Measurements from ENCODE around the gene CTNNA2.

The CTNNA2 gene

DNA sequence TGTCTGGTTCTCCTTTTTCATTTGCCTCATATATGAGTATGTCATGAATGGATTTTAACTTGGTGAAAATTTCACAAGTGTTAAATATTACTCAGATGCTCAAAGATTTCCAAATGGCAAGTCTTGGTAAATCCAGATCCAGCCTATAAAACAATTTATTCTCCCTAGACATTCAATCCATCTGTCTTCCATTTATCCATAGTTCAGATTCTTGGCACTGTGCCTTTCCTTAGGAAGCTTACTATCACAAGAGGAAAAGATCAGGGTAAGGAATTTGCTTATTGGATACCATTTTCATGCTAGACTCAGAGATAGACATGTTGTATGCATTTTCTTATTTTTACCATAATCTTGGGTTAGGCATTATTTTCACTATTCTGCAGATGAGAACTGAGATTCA is 864.2 kb downstream of the CTNNA2 start:
- Histone ChIP-seq H3K9ac (ENCODE audit: low read length) (no peak overlapping the region), H3K4me1 (ENCODE audit: control insufficient read depth, insufficient read depth, low read length) (peaks cover 7% of the 10 kb centered on the region; the same call in 1 of the 2 replicates), H3K27ac (ENCODE audit: low read depth, low read length) (no peak overlapping the region), H3K9me3 (ENCODE audit: control insufficient read depth, insufficient read depth, low read depth, low read length) (no peaks in the 10 kb centered on the region), H3K27me3 (ENCODE audit: control insufficient read depth, insufficient read depth, low read length) (no peaks in the 10 kb centered on the region), H3K4me3 (ENCODE audit: low read depth, low read length) (no peak overlapping the region), H3K36me3 (ENCODE audit: control insufficient read depth, insufficient read depth, low read length) (no peaks in the 10 kb centered on the region)

DNA sequence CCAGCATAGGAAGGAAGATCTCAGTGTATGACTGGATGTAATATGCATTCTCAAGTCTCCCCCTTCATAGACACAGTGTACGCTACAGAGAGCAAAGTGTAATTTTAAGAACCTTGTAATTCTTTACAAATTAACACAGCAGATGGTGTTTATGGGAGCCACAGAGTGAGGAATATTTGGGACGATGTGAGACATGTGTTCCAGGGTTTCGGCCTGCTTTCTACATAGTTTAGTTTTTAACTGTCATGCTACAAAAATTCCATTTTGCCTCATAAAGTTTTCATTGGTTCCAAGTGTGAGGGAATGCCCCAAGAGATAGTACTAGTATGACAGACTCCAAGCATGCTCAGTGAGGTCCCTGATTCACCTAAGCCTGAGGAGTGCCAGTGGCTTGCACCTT is 867.9 kb downstream of the CTNNA2 start:
- no peak overlapping the region for H3K27ac ChIP-seq (ENCODE audit: low read depth, low read length)
- no peak overlapping the region for H3K9ac ChIP-seq (ENCODE audit: low read length)
- H3K4me1 ChIP-seq (ENCODE audit: control insufficient read depth, insufficient read depth, low read length): no peaks in the 10 kb centered on the region
- no peak overlapping the region for H3K4me3 ChIP-seq (ENCODE audit: low read depth, low read length)
- H3K36me3 ChIP-seq (ENCODE audit: control insufficient read depth, insufficient read depth, low read length): no peaks in the 10 kb centered on the region
- H3K9me3 ChIP-seq (ENCODE audit: control insufficient read depth, insufficient read depth, low read depth, low read length): no peaks in the 10 kb centered on the region
- no peaks in the 10 kb centered on the region for H3K27me3 ChIP-seq (ENCODE audit: control insufficient read depth, insufficient read depth, low read length)

GRCh38 chr2:80381666-80382065 is 868.8 kb downstream of the CTNNA2 start:
- Histone ChIP-seq H3K27ac (ENCODE audit: low read depth, low read length) (no peak overlapping the region), H3K4me1 (ENCODE audit: control insufficient read depth, insufficient read depth, low read length) (no peaks in the 10 kb centered on the region), H3K4me3 (ENCODE audit: low read depth, low read length) (no peak overlapping the region), H3K36me3 (ENCODE audit: control insufficient read depth, insufficient read depth, low read length) (no peaks in the 10 kb centered on the region), H3K9ac (ENCODE audit: low read length) (no peak overlapping the region), H3K9me3 (ENCODE audit: control insufficient read depth, insufficient read depth, low read depth, low read length) (no peaks in the 10 kb centered on the region), H3K27me3 (ENCODE audit: control insufficient read depth, insufficient read depth, low read length) (no peaks in the 10 kb centered on the region)

- Histone ChIP-seq H3K4me3 (ENCODE audit: low read depth, low read length) (no peak overlapping the region), H3K9me3 (ENCODE audit: control insufficient read depth, insufficient read depth, low read depth, low read length) (peaks cover 4% of the 10 kb centered on the region), H3K27me3 (ENCODE audit: control insufficient read depth, insufficient read depth, low read length) (no peaks in the 10 kb centered on the region), H3K4me1 (ENCODE audit: control insufficient read depth, insufficient read depth, low read length) (no peaks in the 10 kb centered on the region), H3K27ac (ENCODE audit: low read depth, low read length) (no peak overlapping the region), H3K9ac (ENCODE audit: low read length) (no peak overlapping the region), H3K36me3 (ENCODE audit: control insufficient read depth, insufficient read depth, low read length) (no peaks in the 10 kb centered on the region)
These were observed 879.6 kb downstream of the CTNNA2 start for GRCh38 chr2:80392441-80392840.

GRCh38 chr2:80393991-80394390 is 881.1 kb downstream of the CTNNA2 start:
- H3K9me3 ChIP-seq (ENCODE audit: control insufficient read depth, insufficient read depth, low read depth, low read length): peaks cover 6% of the 10 kb centered on the region
- no peak overlapping the region for H3K27ac ChIP-seq (ENCODE audit: low read depth, low read length)
- no peak overlapping the region for H3K4me3 ChIP-seq (ENCODE audit: low read depth, low read length)
- H3K4me1 ChIP-seq (ENCODE audit: control insufficient read depth, insufficient read depth, low read length): no peaks in the 10 kb centered on the region
- H3K27me3 ChIP-seq (ENCODE audit: control insufficient read depth, insufficient read depth, low read length): no peaks in the 10 kb centered on the region
- H3K36me3 ChIP-seq (ENCODE audit: control insufficient read depth, insufficient read depth, low read length): no peaks in the 10 kb centered on the region
- no peak overlapping the region for H3K9ac ChIP-seq (ENCODE audit: low read length)

- peaks cover 6% of the 10 kb centered on the region for H3K9me3 ChIP-seq (ENCODE audit: control insufficient read depth, insufficient read depth, low read depth, low read length)
- H3K36me3 ChIP-seq (ENCODE audit: control insufficient read depth, insufficient read depth, low read length): no peaks in the 10 kb centered on the region
- H3K4me1 ChIP-seq (ENCODE audit: control insufficient read depth, insufficient read depth, low read length): no peaks in the 10 kb centered on the region
- H3K27me3 ChIP-seq (ENCODE audit: control insufficient read depth, insufficient read depth, low read length): no peaks in the 10 kb centered on the region
- no peak overlapping the region for H3K27ac ChIP-seq (ENCODE audit: low read depth, low read length)
- H3K4me3 ChIP-seq (ENCODE audit: low read depth, low read length): no peak overlapping the region
- no peak overlapping the region for H3K9ac ChIP-seq (ENCODE audit: low read length)
These were observed 882.4 kb downstream of the CTNNA2 start for GRCh38 chr2:80395251-80395650.

DNA sequence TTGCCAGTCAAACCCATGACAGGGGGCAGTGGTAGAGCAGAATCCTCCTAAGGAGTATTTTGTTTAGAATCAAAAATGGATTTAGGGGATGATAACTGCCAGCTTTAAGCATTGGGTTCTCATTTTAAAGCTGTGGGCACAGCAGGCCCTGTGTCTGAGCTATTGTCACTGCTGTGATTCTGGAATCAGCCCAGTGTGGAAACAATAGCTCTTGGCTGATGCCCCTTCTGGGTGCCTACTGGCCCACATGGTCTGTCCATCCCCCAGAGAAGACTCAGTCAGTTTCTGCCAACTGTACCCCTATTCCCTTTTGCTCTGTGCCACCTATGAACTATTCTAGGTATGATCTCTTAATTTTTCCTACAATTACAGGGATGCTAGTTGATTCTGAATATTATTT is 883.4 kb downstream of the CTNNA2 start:
- Histone ChIP-seq H3K9me3 (ENCODE audit: control insufficient read depth, insufficient read depth, low read depth, low read length) (peaks cover 6% of the 10 kb centered on the region), H3K4me3 (ENCODE audit: low read depth, low read length) (no peak overlapping the region), H3K36me3 (ENCODE audit: control insufficient read depth, insufficient read depth, low read length) (no peaks in the 10 kb centered on the region), H3K4me1 (ENCODE audit: control insufficient read depth, insufficient read depth, low read length) (no peaks in the 10 kb centered on the region), H3K27me3 (ENCODE audit: control insufficient read depth, insufficient read depth, low read length) (no peaks in the 10 kb centered on the region), H3K27ac (ENCODE audit: low read depth, low read length) (no peak overlapping the region), H3K9ac (ENCODE audit: low read length) (no peak overlapping the region)

DNA sequence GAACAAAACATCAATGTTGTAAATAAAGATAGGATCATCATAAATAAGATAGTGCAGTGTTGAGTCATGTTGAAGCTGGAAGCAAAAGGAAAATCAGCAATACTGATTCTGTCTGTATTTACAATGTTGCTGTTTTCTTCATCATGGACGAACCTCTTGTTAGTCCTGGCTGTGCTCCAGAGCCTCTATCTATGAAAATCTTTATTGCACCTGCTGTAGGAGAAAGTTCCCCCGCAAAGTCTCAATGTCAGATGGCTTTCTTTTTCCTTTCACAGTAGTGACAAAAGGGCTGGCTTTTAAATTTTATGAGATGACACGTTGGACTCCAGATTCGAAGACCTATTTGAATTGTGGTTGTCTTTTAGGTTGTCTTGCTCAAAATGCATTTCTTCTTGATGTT is 890.2 kb downstream of the CTNNA2 start:
- Histone ChIP-seq H3K4me3 (ENCODE audit: low read depth, low read length) (no peak overlapping the region), H3K9ac (ENCODE audit: low read length) (no peak overlapping the region), H3K27ac (ENCODE audit: low read depth, low read length) (no peak overlapping the region), H3K9me3 (ENCODE audit: control insufficient read depth, insufficient read depth, low read depth, low read length) (no peaks in the 10 kb centered on the region), H3K4me1 (ENCODE audit: control insufficient read depth, insufficient read depth, low read length) (no peaks in the 10 kb centered on the region), H3K27me3 (ENCODE audit: control insufficient read depth, insufficient read depth, low read length) (no peaks in the 10 kb centered on the region), H3K36me3 (ENCODE audit: control insufficient read depth, insufficient read depth, low read length) (no peaks in the 10 kb centered on the region)

DNA sequence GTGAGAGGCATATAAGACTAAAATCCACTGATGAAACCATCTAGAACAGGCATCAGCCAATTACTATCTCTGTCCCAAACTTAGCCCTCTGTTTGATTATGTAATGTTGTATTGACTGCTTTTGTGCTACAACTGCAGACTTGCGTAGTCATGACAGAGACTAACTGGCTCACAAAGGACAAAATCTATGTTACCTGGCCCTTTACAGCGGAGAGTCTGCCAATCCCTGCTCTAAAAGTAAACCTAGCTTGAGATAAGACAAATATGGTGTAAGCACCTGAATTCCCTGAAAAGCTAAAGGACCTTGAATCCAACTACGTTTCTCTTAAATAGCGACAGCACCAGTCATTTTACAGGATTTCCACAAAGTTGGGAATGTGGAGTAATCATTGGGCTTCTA is 894.5 kb downstream of the CTNNA2 start:
- no peak overlapping the region for H3K9ac ChIP-seq (ENCODE audit: low read length)
- H3K27ac ChIP-seq (ENCODE audit: low read depth, low read length): no peak overlapping the region
- H3K9me3 ChIP-seq (ENCODE audit: control insufficient read depth, insufficient read depth, low read depth, low read length): no peaks in the 10 kb centered on the region
- no peaks in the 10 kb centered on the region for H3K27me3 ChIP-seq (ENCODE audit: control insufficient read depth, insufficient read depth, low read length)
- no peaks in the 10 kb centered on the region for H3K36me3 ChIP-seq (ENCODE audit: control insufficient read depth, insufficient read depth, low read length)
- H3K4me3 ChIP-seq (ENCODE audit: low read depth, low read length): no peak overlapping the region
- H3K4me1 ChIP-seq (ENCODE audit: control insufficient read depth, insufficient read depth, low read length): no peaks in the 10 kb centered on the region

DNA sequence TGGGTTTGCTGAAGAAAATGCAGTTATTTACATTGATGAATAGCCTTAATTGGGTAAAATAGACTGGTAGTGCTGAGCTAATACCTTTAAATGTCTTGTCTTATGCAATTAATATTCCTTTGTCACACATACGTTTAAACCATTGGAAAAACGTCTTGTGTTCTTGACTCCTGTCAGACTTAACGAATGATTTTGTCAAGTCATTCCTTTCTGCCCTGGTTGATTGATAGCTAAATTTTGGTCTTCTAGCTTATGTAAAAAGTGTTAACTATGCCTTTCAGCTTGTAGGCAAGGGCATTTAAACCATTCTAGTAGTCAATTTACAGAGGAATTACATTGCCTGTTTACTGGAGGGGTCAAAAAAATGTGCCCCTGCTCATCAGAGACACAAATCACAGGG is 897.5 kb downstream of the CTNNA2 start:
- no peaks in the 10 kb centered on the region for H3K27me3 ChIP-seq (ENCODE audit: control insufficient read depth, insufficient read depth, low read length)

DNA sequence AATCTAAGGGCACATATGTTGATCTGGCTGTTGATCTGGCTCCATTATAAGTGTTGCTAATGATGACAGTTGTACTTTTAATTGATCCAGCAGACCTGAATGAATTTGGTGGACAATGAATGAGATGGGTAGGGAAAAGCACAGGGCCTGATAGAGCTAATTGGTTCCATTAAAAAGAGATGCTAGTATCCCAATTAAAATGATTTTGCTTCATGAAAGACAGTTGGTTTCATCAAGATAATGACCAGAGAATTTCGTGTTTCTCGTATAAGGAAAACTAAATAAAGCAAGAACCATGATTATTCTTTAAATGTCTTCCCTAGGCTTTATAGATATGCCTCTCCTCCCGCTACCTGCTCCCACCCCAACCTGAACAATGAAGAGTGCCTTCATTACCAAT is 900.3 kb downstream of the CTNNA2 start:
- H3K4me1 ChIP-seq (ENCODE audit: control insufficient read depth, insufficient read depth, low read length): no peaks in the 10 kb centered on the region
- no peak overlapping the region for H3K9ac ChIP-seq (ENCODE audit: low read length)
- peaks cover 18% of the 10 kb centered on the region; the same call in 1 of the 2 replicates for H3K9me3 ChIP-seq (ENCODE audit: control insufficient read depth, insufficient read depth, low read depth, low read length)
- no peaks in the 10 kb centered on the region for H3K36me3 ChIP-seq (ENCODE audit: control insufficient read depth, insufficient read depth, low read length)
- no peak overlapping the region for H3K4me3 ChIP-seq (ENCODE audit: low read depth, low read length)
- H3K27me3 ChIP-seq (ENCODE audit: control insufficient read depth, insufficient read depth, low read length): no peaks in the 10 kb centered on the region
- no peak overlapping the region for H3K27ac ChIP-seq (ENCODE audit: low read depth, low read length)

More for the DNA sequence above, 897.5 kb downstream of the CTNNA2 start:
- no peak overlapping the region for H3K27ac ChIP-seq (ENCODE audit: low read depth, low read length)
- no peaks in the 10 kb centered on the region for H3K4me1 ChIP-seq (ENCODE audit: control insufficient read depth, insufficient read depth, low read length)
- no peaks in the 10 kb centered on the region for H3K36me3 ChIP-seq (ENCODE audit: control insufficient read depth, insufficient read depth, low read length)
- H3K9ac ChIP-seq (ENCODE audit: low read length): no peak overlapping the region
- H3K4me3 ChIP-seq (ENCODE audit: low read depth, low read length): no peak overlapping the region
- peaks cover 18% of the 10 kb centered on the region; the same call in 1 of the 2 replicates for H3K9me3 ChIP-seq (ENCODE audit: control insufficient read depth, insufficient read depth, low read depth, low read length)

GRCh38 chr2:80417737-80418136 is 904.9 kb downstream of the CTNNA2 start:
- Histone ChIP-seq H3K9ac (ENCODE audit: low read length) (no peak overlapping the region), H3K27ac (ENCODE audit: low read depth, low read length) (no peak overlapping the region), H3K4me1 (ENCODE audit: control insufficient read depth, insufficient read depth, low read length) (no peaks in the 10 kb centered on the region), H3K27me3 (ENCODE audit: control insufficient read depth, insufficient read depth, low read length) (no peaks in the 10 kb centered on the region), H3K4me3 (ENCODE audit: low read depth, low read length) (no peak overlapping the region), H3K9me3 (ENCODE audit: control insufficient read depth, insufficient read depth, low read depth, low read length) (peaks cover 18% of the 10 kb centered on the region; the same call in 1 of the 2 replicates), H3K36me3 (ENCODE audit: control insufficient read depth, insufficient read depth, low read length) (no peaks in the 10 kb centered on the region)

Data from HUES6 (cell line).